Activated CD4-positive, alpha-beta T cell treated with anti-CD3 and anti-CD28 coated beads for 1 hour (primary cell): ENCODE measurements around the gene CD151.

Experiments used
- DNase-seq: peaks from one replicate; pipeline ENCODE4 v3.0.0-alpha.2; 2020

Gene CD151

GRCh38 chr11:859394-860131 is 26.8 kb downstream of the CD151 start:
- no peak for DNase-seq

- no peak for DNase-seq
Measured at GRCh38 chr11:860234-861104, 27.7 kb downstream of the CD151 start.

- no peak for DNase-seq
Measured at GRCh38 chr11:861105-861479, 28.3 kb downstream of the CD151 start.

- no peak for DNase-seq
Measured at GRCh38 chr11:862081-862661, 29.4 kb downstream of the CD151 start.

DNA sequence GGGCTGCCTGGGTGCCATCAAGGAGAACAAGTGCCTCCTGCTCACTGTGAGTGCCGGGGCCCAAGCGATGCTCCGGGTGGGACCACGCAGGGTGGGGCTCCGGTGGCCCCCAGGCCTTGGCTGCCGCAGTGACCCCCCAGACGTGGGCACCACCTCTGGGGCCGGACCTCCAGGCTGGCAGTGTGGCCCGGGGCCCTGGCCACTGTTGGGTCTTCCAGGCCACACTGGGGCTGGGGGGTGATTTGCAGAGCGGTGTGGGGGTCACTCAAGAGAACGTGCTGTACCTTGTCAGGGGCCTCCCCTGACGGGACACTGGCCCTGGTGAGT is 29.9 kb downstream of the CD151 start:
- DNase-seq, result no peak

GRCh38 chr11:863023-863909 is 30.5 kb downstream of the CD151 start:
- no peak for DNase-seq

DNA sequence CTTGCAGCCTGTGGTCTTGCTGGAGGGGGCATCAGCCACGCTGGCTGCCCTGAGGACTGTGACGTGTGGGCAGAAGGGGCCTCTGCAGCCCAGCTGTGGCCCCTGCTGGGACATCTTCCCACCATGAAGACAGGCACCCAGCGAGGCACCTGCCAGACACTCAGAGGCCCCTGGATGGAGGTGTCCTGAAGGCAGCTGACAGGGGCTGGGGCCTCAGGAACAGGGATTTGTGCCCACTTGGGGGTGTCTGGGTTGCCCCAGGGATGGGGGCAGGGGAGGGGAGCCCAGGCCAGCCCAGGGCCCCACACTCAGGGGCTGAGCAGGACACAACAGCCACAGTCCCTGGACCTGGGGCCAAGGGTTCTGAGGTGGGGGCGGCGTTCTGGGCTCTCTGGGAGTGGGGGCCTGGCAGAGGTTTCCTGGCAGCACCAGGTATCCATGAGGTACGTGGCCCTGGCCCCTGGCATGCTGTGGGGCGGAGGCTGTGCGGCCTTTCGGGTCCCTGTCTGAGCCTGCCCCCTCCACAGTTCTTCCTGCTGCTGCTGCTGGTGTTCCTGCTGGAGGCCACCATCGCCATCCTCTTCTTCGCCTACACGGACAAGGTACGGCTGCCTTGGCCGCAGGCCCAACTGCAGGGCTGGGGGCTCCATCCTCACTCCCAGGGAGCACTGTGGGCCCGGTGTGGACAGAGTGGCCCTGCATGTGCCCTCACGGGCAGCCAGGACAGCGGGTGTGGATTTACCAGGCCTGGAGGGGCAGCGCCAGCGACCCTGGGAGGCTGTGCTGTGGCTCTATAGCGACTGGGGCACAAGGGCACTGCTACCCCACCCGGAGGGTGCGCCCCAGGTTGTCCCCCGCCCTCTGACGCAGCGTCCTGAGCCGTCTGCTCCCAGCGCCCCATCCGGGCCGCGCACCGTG is 31.4 kb downstream of the CD151 start:
- no peak for DNase-seq

DNA sequence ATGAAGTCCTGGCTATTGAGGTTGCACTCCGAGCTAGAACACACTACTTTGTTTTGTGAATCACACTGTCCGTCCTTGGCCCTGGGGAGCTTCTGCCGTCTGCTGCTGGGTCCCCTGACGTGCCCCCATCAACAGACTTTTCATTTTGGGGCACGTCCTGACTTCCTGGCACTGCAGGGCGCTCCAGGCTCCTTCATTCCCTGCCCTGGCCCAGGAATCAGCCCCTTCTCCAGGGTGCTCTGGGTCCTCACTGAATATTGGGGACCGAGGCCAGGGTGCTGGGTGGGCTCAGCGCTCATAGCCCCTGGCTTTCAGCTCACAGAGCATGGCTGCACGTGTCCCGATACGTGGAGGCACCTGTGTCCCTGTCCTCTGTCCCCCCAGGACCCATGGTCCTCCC is 32.1 kb downstream of the CD151 start:
- DNase-seq, result no peak

DNA sequence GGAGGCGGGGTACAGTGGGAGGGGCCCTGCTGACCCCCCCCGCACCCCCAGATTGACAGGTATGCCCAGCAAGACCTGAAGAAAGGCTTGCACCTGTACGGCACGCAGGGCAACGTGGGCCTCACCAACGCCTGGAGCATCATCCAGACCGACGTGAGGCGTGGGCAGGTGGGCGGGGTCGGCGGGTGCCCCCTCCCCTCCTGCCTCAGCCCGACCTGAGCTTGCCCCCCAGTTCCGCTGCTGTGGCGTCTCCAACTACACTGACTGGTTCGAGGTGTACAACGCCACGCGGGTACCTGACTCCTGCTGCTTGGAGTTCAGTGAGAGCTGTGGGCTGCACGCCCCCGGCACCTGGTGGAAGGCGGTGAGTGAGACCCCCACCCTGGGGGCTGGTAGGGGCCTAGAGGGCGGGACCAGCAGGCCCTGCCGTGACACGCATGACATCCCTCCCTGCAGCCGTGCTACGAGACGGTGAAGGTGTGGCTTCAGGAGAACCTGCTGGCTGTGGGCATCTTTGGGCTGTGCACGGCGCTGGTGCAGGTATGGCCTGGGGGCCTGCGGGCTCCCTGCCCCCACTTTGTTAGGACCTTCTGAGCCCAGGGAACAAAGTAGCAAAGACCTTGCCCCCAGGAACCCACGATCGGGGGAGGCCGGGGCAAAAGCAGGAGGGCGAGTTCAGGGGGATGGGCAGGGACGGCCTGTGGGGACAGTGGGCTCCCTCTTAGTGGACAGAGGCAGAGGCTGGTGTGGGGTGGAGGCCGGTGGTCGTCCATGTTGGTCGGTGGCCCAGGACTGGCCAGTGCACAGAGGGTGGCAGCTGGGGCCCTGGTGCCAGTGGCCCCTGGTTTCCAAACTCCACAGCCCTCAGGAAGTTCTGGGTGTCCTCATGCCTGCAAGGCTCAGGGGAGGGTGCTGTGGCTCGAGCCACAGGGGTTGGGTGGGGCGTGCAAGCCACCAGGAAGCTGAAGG is 33.0 kb downstream of the CD151 start:
- DNase-seq, result no peak

DNA sequence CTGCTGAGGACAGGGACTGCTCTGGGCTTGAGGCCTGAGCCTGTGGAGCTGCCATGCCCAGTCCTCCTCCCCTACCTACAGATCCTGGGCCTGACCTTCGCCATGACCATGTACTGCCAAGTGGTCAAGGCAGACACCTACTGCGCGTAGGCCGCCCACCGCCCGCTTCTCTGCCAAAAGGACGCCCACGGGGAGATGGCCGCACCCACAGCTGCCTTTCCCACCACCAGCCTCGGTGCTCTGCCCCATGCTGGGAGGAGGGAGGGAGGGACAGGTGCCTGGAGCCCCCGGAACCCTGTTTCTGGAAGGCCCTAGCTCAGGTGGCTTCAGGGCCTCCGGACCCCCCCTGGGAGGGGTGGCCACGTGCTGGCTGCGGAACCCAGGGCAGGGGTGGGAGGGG is 33.7 kb downstream of the CD151 start:
- DNase-seq, result no peak

DNA sequence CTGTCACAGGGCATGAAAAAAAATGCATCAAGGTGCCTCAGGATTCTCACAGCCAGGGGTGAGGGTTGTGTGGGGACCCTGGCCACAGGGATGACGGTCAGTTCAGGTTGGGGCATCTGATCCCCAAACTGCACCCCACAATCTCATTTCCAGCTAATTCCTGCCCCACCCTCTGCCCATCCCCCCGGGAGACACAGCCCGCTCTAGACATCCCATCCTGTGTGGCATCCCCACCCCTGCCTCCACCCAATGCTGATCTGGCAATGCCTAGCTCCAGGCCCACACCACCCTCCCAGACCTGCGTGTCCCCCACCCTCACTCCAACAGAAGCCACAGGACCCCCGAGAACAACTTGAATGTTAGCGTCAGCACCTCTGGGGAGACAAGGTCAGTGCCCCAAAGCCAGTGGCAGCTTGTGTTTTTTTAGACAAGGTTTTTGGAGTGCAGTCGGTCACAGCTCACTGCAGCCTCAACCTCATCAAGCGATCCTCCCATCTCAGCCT is 35.2 kb downstream of the CD151 start:
- no peak for DNase-seq

GRCh38 chr11:868394-868793 is 35.6 kb downstream of the CD151 start:
- no peak for DNase-seq

GRCh38 chr11:868802-869201 is 36.0 kb downstream of the CD151 start:
- DNase-seq, result no peak

DNA sequence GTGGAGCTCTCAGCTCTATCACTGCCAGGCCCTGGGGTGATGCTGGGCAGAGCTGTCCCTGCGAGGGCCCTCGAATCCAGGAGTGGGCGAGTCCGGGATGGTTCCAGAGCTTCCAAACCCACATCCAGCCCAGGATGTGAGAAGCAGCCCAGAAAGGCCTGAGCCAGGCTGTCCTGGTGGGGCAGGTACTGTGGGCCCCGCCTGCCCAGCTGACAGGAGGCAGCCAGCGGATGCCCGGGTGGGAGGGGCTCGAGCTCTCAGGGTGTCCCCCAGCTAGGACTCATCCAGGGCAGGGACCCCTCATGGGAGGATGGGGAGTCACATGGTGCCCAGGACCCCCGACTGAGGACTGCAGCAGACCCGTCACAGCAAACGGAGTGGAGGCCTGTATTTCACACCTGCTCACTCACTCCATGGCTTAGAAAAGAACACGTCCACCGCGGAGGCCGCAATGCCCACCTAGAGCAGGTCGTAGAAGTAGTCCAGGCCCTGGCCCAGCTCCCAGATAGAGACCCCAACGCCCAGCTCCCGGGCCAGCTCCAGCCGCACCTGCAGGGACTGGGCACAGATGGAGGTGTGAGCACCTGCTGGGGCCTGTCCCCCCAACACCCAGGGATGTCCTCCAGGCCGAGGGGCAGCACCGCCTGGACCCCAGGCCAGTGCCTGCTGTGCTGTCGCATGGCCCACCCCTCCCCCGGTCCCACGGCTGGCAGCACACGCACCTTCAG is 36.8 kb downstream of the CD151 start:
- DNase-seq, result no peak

GRCh38 chr11:870127-870413 is 37.3 kb downstream of the CD151 start:
- DNase-seq, result no peak

- no peak for DNase-seq
Measured at GRCh38 chr11:870418-870817, 37.7 kb downstream of the CD151 start.

GRCh38 chr11:871472-871871 is 38.7 kb downstream of the CD151 start:
- no peak for DNase-seq

- no peak for DNase-seq
Measured at GRCh38 chr11:872799-873198, 40.0 kb downstream of the CD151 start.

GRCh38 chr11:873706-874105 is 41.0 kb downstream of the CD151 start:
- no peak for DNase-seq

- DNase-seq, result no peak
Measured at GRCh38 chr11:875203-875602, 42.5 kb downstream of the CD151 start.
